Measurements from ENCODE around the gene LMX1A.

The LMX1A gene

DNA sequence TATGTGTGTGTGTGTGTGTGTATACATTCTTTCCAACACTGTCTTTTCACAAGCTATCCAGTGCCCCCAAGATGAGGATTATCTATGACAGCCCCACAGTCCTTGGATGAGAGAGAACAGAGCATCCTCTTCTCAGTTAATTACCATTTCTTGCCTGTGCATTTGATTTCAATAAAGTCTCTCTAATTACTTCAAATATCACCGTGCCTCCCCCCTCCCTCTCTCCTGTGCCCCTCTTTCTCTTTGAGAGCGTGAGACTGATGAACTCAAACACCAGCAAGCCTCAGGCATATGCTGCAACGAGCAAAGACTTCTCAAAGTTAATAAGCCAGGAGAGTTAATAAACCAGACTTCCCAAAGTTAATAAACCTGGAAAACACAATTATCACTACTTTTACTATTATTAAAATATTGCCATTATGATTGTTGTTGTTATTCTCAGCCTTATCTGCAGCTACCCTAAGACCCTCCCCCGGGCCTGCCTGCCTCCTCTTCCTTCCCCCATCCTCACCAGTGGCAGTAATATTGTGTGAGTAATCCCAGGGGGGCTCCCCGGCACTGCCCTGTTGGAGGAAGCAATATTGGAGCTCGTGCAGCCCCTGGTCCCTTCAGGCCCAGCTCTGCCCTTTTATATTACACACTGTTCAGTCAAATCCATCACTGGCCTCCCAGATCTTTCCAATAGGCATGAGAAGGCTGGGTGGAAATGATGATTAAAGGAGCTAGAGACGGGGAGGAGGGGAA is 30.9 kb downstream of the LMX1A start:
- DNase-seq (ENCODE audit: low read depth in 2 of 2, low spot score in 1 of 2), result no peak

DNA sequence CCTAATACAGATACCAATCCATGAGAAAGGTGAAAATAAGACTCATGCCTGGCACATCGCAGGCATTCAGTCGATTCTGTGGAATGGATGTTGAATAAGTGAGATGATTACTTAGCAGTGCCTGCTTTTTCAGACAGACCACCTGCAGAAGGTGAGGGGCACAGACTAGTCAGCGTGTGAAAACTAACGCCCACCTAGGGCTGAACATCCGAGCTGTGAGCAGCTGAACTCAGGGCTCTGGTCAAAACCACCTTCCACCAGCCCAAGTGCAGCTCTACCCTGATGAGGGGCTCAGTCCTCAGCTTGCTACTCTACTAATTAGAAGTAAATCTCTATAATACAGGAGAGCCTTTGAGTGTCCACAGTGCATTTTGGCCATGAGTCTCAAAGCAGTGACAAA is 32.5 kb downstream of the LMX1A start:
- DNase-seq (ENCODE audit: low read depth in 2 of 2, low spot score in 1 of 2), result no peak

DNA sequence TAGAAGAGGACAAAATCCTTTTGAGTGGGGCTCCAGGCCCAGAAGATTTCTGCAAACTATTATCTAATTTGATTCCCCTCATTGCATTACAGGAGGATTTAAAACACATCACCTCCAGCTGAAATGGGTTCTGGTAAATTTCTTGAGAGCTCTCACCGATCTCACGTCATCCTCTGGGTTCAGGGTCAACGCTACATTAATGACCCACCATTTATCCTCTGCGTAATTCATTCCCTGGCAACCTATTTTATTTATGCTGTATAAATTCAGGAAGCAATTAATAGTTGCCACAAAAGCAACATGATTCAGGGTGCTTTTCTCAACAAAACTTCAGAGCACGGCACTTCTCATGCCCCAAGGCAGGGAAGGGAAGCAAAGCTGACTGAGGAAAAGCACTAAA is 38.9 kb downstream of the LMX1A start:
- DNase-seq (ENCODE audit: low read depth in 2 of 2, low spot score in 1 of 2), result no peak

GRCh38 chr1:165316153-165316772 is 40.3 kb downstream of the LMX1A start:
- DNase-seq (ENCODE audit: low read depth in 2 of 2, low spot score in 1 of 2), result no peak

DNA sequence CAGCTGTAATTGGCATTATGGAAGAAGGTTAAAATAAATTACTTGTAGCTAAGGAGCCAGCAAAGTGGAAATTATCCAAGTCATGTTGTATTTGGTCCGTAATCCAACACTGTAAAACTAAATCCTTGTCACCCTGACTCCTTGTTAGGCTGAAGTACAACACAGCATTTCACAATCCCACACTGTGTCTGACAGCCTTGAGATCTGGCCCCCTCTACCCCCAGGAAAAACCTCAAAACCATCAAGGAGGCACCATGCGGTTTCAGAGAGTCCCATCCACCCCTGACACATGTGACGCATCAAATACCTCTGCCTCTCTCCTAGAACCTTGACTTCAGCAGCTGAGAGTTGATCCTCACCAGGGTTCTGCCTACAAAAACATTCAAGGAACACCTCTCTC is 41.0 kb downstream of the LMX1A start:
- DNase-seq (ENCODE audit: low read depth in 2 of 2, low spot score in 1 of 2), result no peak

- no peak for DNase-seq (ENCODE audit: low read depth in 2 of 2, low spot score in 1 of 2)
These were observed 42.6 kb downstream of the LMX1A start for GRCh38 chr1:165313903-165314302.

GRCh38 chr1:165312591-165312990 is 43.9 kb downstream of the LMX1A start:
- no peak for DNase-seq (ENCODE audit: low read depth in 2 of 2, low spot score in 1 of 2)

GRCh38 chr1:165306543-165307434 is 49.7 kb downstream of the LMX1A start:
- no peak for DNase-seq (ENCODE audit: low read depth in 2 of 2, low spot score in 1 of 2)

- DNase-seq (ENCODE audit: low read depth in 2 of 2, low spot score in 1 of 2), result no peak
These were observed 53.1 kb downstream of the LMX1A start for GRCh38 chr1:165303386-165303785.

DNA sequence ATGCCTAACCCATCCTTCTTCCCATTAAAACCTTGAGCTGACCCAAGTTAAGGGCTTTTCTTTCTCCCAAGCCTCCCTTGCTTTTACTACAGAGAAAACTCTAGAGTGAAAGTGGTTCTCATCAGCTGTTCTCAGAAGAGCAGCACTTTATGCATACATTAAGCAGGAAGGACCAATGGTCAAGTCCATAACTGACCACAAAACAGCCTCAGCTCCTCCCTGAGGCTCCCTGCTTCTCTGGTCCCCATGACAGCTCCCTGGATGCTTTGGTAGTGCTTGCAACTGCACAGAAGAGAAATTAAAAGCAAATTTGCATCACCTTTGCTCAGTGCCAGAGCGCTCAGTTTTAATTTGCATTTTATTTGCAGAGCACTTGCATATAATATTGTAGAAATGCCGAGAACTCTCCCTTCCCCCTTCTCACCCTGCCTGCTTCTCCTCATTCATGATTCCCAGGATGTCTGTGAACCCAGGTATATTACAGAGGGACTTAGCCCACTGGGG is 56.1 kb downstream of the LMX1A start:
- no peak for DNase-seq (ENCODE audit: low read depth in 2 of 2, low spot score in 1 of 2)

DNA sequence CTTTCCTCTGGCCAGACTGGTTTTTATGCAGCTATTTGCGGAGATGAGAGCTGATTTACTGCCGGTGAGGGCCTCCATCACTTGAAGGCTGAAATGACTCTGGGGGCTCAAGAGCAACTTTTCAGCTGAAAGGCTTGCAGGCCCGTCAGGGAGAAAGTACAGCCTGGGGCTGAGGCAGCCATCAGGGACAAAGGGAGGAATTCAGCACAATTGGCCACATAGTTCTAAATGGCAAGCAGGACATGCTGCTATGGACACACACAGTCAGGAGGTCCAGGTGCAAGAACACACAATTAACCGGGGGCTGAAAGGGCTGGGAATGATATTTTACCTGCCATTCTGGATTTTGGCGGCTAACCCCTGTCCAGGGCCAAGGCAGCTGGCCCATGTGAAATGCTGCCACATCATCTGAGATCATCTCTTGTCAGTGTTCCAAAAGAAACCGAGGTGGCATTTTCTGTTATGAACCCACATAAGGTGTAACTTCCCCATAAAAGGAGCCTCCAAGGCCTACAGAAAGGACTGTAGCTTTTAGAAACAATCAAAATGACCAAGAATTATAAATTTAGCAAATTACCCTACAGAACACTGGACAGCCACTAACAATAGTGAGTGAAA is 58.2 kb downstream of the LMX1A start:
- no peak for DNase-seq (ENCODE audit: low read depth in 2 of 2, low spot score in 1 of 2)

GRCh38 chr1:165296205-165296604 is 60.3 kb downstream of the LMX1A start:
- no peak for DNase-seq (ENCODE audit: low read depth in 2 of 2, low spot score in 1 of 2)

GRCh38 chr1:165290148-165290547 is 66.4 kb downstream of the LMX1A start:
- DNase-seq (ENCODE audit: low read depth in 2 of 2, low spot score in 1 of 2), result no peak

- DNase-seq (ENCODE audit: low read depth in 2 of 2, low spot score in 1 of 2), result no peak
These were observed 67.0 kb downstream of the LMX1A start for GRCh38 chr1:165289556-165289955.

DNA sequence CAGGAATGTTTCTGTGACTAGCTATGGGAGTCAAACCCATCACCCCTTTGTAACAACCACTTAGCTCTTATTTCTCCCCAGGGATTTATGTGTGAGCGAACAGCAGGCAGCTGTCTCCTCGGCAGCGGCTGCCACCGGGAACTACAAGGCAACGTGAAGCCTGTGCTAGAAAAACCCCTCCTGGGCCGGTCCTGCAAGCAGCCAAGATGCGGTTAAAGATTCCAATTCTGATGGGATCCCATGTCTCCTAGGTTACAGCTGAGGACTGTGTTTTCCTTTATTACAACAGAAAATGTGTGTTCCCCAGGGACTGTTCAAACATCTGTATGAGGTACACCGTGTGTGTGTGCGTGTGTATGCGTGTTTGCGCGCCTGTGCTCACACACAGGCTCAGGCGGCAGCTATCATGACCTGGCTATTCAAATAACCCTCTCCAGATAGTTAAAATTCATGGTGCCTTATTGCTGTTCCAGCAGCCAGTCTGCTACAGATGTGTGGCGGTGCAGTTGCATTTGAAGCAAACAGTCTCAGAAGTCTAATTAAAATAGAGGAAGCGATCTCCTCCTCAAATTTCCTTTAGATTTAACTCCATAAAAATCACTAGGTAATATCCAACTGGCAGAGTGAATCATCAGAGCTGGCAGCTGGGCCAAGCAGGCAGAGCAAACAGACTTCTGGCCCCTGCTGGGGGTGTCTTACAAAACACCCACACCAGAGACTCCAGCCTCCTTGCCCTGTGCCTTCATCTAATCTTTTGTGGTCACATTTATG is 68.0 kb downstream of the LMX1A start:
- DNase-seq (ENCODE audit: low read depth in 2 of 2, low spot score in 1 of 2), result no peak

- no peak for DNase-seq (ENCODE audit: low read depth in 2 of 2, low spot score in 1 of 2)
These were observed 68.7 kb downstream of the LMX1A start for GRCh38 chr1:165287781-165288180.

DNA sequence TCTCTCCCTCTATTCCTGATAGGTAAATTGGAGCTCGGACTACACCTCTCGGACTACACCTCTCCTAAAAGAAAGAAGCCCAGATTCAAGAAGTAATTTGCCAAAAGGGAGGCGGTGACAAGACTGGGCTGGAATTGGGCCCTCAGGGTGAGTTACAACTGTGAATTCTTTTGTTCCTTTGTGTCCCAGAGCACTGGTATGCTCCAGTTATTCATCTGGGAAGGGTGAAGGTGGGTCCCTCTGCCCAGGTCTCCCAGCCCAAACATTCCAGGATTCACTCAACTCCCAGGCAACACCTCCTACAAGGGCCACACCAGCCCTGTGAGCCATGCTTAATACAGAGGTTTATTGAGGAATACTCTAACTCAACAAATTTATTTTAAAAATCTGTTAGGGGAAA is 69.2 kb downstream of the LMX1A start:
- DNase-seq (ENCODE audit: low read depth in 2 of 2, low spot score in 1 of 2), result no peak

DNA sequence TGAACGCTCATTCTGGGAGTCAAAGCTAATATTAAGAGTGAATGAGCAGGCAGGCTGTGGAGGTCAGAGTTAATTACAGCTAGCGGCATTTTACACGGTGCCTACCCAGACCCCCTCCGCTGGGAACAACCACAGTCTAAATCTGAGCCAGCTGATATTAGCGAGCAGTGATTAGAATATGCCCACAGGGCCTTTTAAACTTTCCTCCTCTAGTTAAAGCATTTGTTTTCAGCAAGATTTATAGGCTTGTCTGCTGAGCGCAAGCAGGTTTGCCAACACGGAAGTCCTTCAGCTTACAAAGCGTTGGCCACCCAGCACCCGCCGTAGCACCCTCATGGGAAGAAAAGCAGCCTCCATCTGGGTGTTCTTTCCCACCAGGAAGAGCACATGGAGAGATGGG is 72.1 kb downstream of the LMX1A start:
- DNase-seq (ENCODE audit: low read depth in 2 of 2, low spot score in 1 of 2), result no peak

- no peak for DNase-seq (ENCODE audit: low read depth in 2 of 2, low spot score in 1 of 2)
These were observed 75.2 kb downstream of the LMX1A start for GRCh38 chr1:165281207-165281901.

- no peak for DNase-seq (ENCODE audit: low read depth in 2 of 2, low spot score in 1 of 2)
These were observed 76.6 kb downstream of the LMX1A start for GRCh38 chr1:165279882-165280281.

Measured in stimulated activated CD8-positive, alpha-beta memory T cell treated with anti-CD3 and anti-CD28 coated beads, Interleukin-4, amount 100 ng/mL, for 4 hours (primary cell).